GM06990 (cell line): ENCODE measurements around the gene GRID1.

Experiments used
- DNase-seq: peaks from one replicate; pipeline ENCODE4 v3.0.0-alpha.2; 2011; ENCODE audit not compliant: insufficient read length; ENCODE audit errors: extremely low read depth
- H3K27me3 ChIP-seq: replicated peaks from 2 replicates; pipeline ENCODE4 v1.6.0; 2011; ENCODE audit warnings: low read length; ENCODE audit not compliant: control insufficient read depth, insufficient read depth
- H3K36me3 ChIP-seq: 2 replicates; pipeline ENCODE4 v1.5.1; 2011; ENCODE audit warnings: low read length; ENCODE audit not compliant: control insufficient read depth, insufficient read depth
- H3K4me3 ChIP-seq: replicated peaks from 2 replicates; pipeline ENCODE4 v1.5.1; 2011; ENCODE audit warnings: low read depth, mild to moderate bottlenecking, control low read depth, low read length
- TF ChIP-seq, protein P1 (sequence below): IDR thresholded peaks from 2 replicates; pipeline ENCODE4 v1.5.1; 2011; ENCODE audit warnings: low read length, control low read depth, mild to moderate bottlenecking, inconsistent platforms; ENCODE audit not compliant: insufficient read depth, poor library complexity, severe bottlenecking

Gene GRID1

DNA sequence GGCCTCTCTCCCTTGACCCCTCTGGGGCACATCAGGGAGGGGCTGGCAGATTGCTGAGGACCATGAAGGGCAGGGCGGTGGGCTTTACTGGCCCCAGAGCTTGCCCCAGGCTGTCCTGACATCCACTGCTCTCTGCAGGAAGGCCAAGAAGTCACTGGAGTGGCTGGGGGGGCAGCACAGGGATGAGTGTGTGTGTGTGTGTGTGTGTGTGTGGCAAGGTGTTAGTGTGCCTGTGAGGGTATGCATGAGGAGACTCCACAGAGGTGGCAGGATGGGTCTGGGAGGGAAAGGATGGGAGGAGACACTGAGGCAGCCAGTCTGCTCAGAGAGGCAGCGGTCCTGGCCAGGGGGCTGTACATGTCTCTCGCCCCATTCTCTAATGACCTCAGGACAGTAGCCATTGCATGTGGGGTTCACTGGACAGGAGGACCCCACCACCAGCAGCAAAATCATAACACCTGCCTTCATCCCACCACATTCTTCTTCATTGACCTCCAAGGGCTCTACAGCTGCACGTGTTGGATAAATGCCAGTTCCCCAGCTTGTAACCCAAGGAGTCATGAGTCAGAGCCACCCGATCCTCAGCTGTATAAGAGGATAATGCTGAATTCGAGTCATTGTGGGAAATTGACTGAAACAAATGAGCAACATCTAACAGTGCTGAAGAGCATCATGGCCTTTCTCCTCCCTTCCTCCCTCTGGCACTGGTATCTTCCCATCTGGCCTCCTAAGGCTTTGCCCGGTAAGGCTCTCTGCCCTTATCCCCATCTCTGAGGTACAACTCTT lies 720.5 kb downstream of the GRID1 start:
- no peaks in the 10 kb centered on the region for H3K27me3 ChIP-seq
- H3K4me3 ChIP-seq: no peak overlapping the region
- H3K36me3 ChIP-seq: no peaks in the 10 kb centered on the region
- no peak for DNase-seq
- TF ChIP-seq, protein P1, sequence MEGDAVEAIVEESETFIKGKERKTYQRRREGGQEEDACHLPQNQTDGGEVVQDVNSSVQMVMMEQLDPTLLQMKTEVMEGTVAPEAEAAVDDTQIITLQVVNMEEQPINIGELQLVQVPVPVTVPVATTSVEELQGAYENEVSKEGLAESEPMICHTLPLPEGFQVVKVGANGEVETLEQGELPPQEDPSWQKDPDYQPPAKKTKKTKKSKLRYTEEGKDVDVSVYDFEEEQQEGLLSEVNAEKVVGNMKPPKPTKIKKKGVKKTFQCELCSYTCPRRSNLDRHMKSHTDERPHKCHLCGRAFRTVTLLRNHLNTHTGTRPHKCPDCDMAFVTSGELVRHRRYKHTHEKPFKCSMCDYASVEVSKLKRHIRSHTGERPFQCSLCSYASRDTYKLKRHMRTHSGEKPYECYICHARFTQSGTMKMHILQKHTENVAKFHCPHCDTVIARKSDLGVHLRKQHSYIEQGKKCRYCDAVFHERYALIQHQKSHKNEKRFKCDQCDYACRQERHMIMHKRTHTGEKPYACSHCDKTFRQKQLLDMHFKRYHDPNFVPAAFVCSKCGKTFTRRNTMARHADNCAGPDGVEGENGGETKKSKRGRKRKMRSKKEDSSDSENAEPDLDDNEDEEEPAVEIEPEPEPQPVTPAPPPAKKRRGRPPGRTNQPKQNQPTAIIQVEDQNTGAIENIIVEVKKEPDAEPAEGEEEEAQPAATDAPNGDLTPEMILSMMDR: no peak

DNA sequence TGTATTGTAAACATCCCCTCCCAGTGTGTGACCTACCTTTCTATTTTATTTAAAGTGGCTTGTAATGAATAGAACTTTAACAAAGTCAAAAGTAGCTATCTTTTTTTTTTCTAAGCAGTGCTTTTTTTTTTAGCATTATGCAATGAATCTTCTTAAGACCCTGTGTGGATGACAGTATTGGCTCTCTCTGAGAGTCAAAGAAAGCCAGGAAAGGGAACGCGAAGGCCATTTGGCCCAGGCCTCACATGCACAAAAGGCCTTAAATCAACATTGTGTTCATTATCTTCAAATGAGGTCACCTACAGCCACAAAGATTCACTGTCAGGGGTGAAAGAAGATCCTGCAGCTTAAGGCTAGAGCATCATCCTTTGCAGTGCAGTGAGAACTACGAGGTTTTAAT lies 721.5 kb downstream of the GRID1 start:
- H3K27me3 ChIP-seq: no peaks in the 10 kb centered on the region
- H3K4me3 ChIP-seq: no peak overlapping the region
- no peak for DNase-seq
- TF ChIP-seq, protein P1: no peak
- H3K36me3 ChIP-seq: no peaks in the 10 kb centered on the region

DNA sequence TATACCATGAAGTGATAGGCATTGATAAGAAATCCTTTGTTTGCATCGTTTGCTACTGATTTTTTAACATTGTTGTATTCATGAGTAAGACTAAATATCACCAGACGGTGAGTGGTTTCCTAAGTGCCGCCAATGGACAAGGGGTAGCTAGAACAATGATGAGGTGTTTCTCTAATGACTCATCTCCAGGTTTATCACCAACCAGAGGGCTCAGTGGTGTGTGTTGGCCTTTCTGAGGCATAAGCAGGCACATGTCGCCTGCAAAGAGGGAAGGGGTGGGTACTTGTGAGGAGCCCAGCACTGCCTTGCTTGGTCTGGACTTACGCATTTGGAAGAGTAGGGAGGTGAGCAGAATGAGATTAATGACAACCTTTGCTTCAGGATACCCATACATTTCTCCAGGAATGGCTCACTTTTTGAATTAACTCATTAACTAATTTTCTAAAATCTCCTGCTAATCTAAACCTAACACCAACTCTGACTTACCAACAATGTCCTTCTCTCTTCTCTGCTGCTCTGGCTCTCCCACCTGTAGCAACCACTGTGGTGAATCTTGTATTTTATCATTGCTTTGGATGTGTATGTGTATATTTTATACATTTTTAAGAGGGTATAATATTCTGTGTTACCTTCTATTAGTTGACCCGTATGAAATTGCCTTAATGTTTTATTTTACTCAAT lies 722.6 kb downstream of the GRID1 start:
- no peak for DNase-seq

DNA sequence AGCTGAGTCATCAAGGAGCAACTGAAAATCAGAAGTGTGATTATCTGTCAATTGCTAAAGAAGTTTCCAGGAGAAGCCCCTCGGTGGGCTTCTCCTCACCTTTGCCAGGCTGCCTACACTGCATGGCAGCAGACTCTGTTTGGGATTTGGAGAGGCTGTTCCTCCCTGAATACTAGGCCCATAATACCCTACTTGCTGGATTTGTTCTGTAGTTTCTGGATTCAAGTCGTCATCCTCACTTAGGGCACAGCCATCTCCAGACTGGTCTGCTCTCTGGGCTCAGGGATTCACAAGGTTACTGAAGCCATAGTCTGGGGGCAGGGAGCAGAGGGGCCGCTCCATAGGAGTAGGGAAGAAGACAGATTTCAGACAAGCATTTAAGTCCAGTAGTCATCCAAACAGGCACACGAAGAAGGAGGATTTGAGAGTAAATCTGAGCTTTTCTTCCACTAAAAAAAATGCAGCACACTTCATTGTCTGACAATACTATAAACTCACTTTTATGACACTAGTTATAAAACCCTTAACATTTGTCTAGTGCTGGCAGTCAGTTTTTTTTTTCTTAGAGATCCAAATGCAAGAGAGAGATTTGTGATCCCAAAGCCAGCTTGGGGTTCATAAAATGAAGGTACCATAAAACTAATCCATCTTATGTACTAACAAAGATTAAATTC lies 723.3 kb downstream of the GRID1 start:
- H3K36me3 ChIP-seq: no peaks in the 10 kb centered on the region
- H3K27me3 ChIP-seq: no peaks in the 10 kb centered on the region
- no peak for DNase-seq
- H3K4me3 ChIP-seq: no peak overlapping the region
- TF ChIP-seq, protein P1: no peak

More for the DNA sequence above, 722.6 kb downstream of the GRID1 start:
- no peaks in the 10 kb centered on the region for H3K36me3 ChIP-seq
- TF ChIP-seq, protein P1: no peak
- no peaks in the 10 kb centered on the region for H3K27me3 ChIP-seq
- H3K4me3 ChIP-seq: no peak overlapping the region

DNA sequence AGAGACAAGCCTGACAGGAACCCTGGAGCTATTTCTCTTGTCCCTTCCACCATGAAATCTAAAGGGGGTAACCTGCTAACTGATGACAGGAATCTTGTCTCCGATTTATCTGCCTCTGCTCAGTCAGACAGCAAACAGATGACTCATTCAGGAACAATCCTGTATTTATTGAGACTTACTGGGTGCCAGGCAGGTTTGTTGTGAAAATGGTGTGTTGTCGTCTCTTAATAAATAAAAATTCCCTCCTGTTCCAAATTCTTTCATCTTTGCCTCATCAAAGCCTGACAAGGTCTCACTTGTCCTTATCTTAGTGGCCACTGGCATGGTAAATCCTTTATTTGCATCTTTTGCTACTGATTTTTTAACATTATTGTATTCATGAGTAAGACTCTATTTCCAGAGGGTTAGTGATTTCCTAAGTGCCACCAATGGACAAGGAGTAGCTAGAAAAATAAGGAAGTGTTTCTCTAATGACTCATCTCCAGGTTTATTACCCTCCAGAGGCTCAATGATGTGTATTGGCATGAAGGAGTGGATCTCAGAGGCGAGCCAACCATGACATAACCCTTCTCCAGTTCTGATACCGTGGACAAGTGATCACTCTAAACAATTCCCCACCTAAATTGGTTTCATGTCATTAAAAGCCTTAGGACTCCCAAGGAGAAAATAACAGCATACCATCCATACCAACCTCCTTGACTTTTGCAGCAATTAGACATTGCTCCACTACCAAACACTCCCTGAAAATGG lies 724.0 kb downstream of the GRID1 start:
- Histone ChIP-seq H3K36me3 (no peaks in the 10 kb centered on the region), H3K27me3 (no peaks in the 10 kb centered on the region), H3K4me3 (no peak overlapping the region)
- no peak for DNase-seq
- TF ChIP-seq, protein P1: no peak
